ENCODE data around the gene PRDM8.

The PRDM8 gene

DNA sequence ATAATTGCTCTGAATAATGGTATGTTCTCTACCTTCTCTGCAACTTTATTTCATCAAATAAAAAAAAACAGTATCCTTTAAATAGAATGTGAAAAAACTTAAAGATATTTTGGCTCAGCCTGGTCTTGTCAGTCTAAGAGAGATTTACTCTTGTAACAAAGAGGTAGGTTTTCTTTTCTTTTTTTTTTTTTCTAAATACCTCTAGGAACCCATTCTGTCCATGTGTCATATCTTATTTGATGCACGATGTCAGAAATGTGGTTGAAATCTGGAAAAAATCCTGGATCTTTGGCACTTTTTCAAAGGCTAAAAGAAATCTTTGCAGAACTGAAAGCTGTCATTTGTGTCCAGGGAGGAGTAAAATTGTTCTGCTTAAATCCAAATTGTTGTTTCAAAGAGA is 51.8 kb downstream of the PRDM8 start:
- DNase-seq, result no peak
- in situ Hi-C loops (cut with MboI; ENCODE audit: low pct_unique_long_range_greater_than_20kb, low sequenced_read_pairs), result no loop called here

DNA sequence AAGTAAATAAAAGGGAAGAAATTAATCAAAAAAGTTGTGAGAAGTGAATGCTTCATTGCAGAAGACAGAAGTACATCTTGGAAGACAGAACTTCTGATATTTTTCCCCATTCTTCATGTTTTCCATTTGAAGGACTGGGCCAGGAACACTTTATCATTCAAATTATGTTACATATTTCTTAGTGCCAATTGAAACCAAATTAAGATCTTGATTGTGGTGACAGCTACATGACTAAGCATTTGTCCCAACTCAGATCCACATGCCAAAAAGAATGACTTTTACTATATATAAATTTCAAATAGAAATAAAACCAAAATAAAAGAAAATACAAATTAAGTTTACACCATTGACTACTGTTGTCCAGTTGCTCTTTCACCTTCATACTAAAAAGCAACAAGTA is 55.1 kb downstream of the PRDM8 start:
- no peak for DNase-seq
- in situ Hi-C loops (cut with MboI; ENCODE audit: low pct_unique_long_range_greater_than_20kb, low sequenced_read_pairs), result no loop called here

DNA sequence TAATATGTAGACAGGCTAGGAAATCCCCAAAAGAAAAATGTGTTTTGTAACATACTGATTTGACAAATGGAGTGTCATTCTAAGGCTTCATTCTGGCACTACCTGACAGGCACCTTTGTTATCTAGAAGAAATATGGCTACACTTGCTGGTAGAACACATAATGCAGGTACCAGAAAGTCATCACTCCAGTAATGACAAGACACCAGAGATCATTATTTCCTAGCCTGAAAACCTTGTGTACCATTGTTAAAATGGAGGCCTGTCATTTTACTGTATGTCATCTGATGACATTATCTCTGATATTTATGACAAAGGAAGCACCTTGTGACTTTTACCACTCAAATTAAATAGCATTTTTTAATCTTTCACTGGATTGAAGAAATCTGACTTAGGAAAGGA is 55.6 kb downstream of the PRDM8 start:
- DNase-seq, result no peak
- in situ Hi-C loops (cut with MboI; ENCODE audit: low pct_unique_long_range_greater_than_20kb, low sequenced_read_pairs), result no loop called here

DNA sequence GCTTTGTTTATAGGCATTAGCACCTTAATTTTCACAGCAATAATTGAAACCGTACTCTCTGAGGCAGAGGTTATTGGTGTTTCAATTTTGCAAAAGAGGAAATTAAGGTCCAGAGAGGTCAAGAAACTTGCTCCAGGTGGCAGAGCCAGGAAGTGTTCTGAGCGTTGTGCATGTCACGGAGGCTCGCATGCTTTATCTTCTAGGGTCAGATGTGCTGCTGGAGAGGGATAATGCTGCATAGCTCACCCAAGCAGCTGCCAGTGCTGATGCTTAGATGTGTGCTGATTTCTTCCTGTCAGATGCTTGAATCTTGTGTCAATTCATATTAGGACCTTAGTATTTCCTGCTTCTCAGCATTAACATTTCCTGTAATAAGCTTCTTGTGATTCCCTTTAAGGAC is 56.2 kb downstream of the PRDM8 start:
- DNase-seq, result no peak
- in situ Hi-C loops (cut with MboI; ENCODE audit: low pct_unique_long_range_greater_than_20kb, low sequenced_read_pairs), result no loop called here
